Activated naive CD4-positive, alpha-beta T cell treated with Interleukin-2 at 50 U/mL for 16 hours (primary cell): ENCODE measurements around the gene RPL21.
A peak's percentile ranks its signal among the peaks of the same experiment; 100 is the strongest.
"Not testable (repeated sequence)": the region's sequence is repeated elsewhere in the genome, so short reads cannot be mapped to it uniquely, and the experiment has no call there.

Experiments used
- DNase-seq: peaks from one replicate; pipeline ENCODE4 v3.0.0-alpha.2; 2020

RPL21 gene

GRCh38 chr13:27251166-27252091 lies at the start of gene RPL21:
TSS of gene RPL21 (plus strand) at chr13:27251558. CDS start at chr13:27253777, 2,219 bp downstream.
- DNase-seq, result peak; percentile 91

- DNase-seq, result no peak
These were observed 49.7 kb upstream of the RPL21 start for GRCh38 chr13:27201661-27202060.

GRCh38 chr13:27203186-27203585 lies 48.2 kb upstream of the RPL21 start:
- DNase-seq, result no peak

GRCh38 chr13:27203854-27204253 lies 47.5 kb upstream of the RPL21 start:
- DNase-seq, result no peak

GRCh38 chr13:27208514-27208913 lies 42.8 kb upstream of the RPL21 start:
- DNase-seq, result no peak

- DNase-seq, result no peak
These were observed 40.1 kb upstream of the RPL21 start for GRCh38 chr13:27211271-27211670.

GRCh38 chr13:27211771-27212364 lies 39.5 kb upstream of the RPL21 start:
- no peak for DNase-seq

- DNase-seq, result not testable (repeated sequence)
These were observed 38.0 kb upstream of the RPL21 start for GRCh38 chr13:27213386-27213785.

- not testable (repeated sequence) for DNase-seq
These were observed 33.6 kb upstream of the RPL21 start for GRCh38 chr13:27217791-27218190.

- DNase-seq, result not testable (repeated sequence)
These were observed 32.5 kb upstream of the RPL21 start for GRCh38 chr13:27218861-27219260.

- no peak for DNase-seq
These were observed 31.7 kb upstream of the RPL21 start for GRCh38 chr13:27219611-27220010.

- not testable (repeated sequence) for DNase-seq
These were observed 29.3 kb upstream of the RPL21 start for GRCh38 chr13:27222100-27222499.

GRCh38 chr13:27226991-27227390 lies 24.4 kb upstream of the RPL21 start:
- DNase-seq, result no peak

GRCh38 chr13:27228131-27228530 lies 23.2 kb upstream of the RPL21 start:
- DNase-seq, result no peak

- DNase-seq, result no peak
These were observed 21.7 kb upstream of the RPL21 start for GRCh38 chr13:27229642-27230041.

- DNase-seq, result no peak
These were observed 17.4 kb upstream of the RPL21 start for GRCh38 chr13:27233964-27234363.

GRCh38 chr13:27236478-27236877 lies 14.9 kb upstream of the RPL21 start:
- no peak for DNase-seq

- no peak for DNase-seq
These were observed 8.7 kb upstream of the RPL21 start for GRCh38 chr13:27242702-27243101.

- no peak for DNase-seq
These were observed 5.7 kb upstream of the RPL21 start for GRCh38 chr13:27245610-27246009.

GRCh38 chr13:27250833-27251165 lies 559 bp upstream of the RPL21 start:
- no peak for DNase-seq

GRCh38 chr13:27252467-27252866 lies 1.1 kb downstream of the RPL21 start:
- DNase-seq, result no peak

GRCh38 chr13:27257233-27257568 lies 5.8 kb downstream of the RPL21 start:
- DNase-seq, result no peak

- no peak for DNase-seq
These were observed 6.4 kb downstream of the RPL21 start for GRCh38 chr13:27257648-27258253.
